GM23338 (cell line): Measurements from ENCODE around the gene TNKS2.

ENCODE experiments used
- EZH2 ChIP-seq: fragments of 200-600 bp; sonication (generic); IDR thresholded peaks from one replicate; pipeline ENCODE4 v1.8.0; 2017; ENCODE audit warnings: antibody characterized with exemption, mild to moderate bottlenecking, low read depth; ENCODE audit not compliant: unreplicated experiment
- POLR2AphosphoS5 ChIP-seq: IDR thresholded peaks from 2 replicates; pipeline ENCODE4 v1.6.1; 2016; ENCODE audit warnings: antibody characterized with exemption, low read depth
- TF ChIP-seq, protein P1 (sequence below), 2 experiments: fragments of 200-600 bp in 1 of 2; sonication (generic) in 1 of 2; conservative IDR thresholded peaks; 2 replicates each; pipeline versions ENCODE4 v1.5.1 to v1.6.1; 2016 to 2017; ENCODE audit warnings: antibody characterized with exemption in 2 of 2, low read depth in 2 of 2, mild to moderate bottlenecking in 2 of 2, moderate library complexity in 1 of 2

GRCh38 chr10:91776266-91776665, 22.0 kb upstream of the TNKS2 start:
- TF ChIP-seq EZH2 (no peak), POLR2AphosphoS5 (no peak)
- TF ChIP-seq, protein P1, sequence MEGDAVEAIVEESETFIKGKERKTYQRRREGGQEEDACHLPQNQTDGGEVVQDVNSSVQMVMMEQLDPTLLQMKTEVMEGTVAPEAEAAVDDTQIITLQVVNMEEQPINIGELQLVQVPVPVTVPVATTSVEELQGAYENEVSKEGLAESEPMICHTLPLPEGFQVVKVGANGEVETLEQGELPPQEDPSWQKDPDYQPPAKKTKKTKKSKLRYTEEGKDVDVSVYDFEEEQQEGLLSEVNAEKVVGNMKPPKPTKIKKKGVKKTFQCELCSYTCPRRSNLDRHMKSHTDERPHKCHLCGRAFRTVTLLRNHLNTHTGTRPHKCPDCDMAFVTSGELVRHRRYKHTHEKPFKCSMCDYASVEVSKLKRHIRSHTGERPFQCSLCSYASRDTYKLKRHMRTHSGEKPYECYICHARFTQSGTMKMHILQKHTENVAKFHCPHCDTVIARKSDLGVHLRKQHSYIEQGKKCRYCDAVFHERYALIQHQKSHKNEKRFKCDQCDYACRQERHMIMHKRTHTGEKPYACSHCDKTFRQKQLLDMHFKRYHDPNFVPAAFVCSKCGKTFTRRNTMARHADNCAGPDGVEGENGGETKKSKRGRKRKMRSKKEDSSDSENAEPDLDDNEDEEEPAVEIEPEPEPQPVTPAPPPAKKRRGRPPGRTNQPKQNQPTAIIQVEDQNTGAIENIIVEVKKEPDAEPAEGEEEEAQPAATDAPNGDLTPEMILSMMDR (conservative IDR thresholded peaks at IDR 0.05; ENCODE audit: low read depth in 2 of 2), result no peak
